PC-9 (cell line): ENCODE results near the gene DIP2C.

Experiments used
- EZH2 ChIP-seq: fragments of 200-600 bp; sonication (generic); IDR thresholded peaks from 2 replicates; pipeline ENCODE4 v1.8.0; 2017; ENCODE audit warnings: antibody characterized with exemption, low read depth
- TF ChIP-seq, protein P1 (sequence below): fragments of 200-600 bp; sonication (generic); conservative IDR thresholded peaks from 2 replicates; pipeline ENCODE4 v1.6.1; 2017; ENCODE audit warnings: mixed run types, antibody characterized with exemption, mild to moderate bottlenecking, moderate library complexity

- TF ChIP-seq, protein P1, sequence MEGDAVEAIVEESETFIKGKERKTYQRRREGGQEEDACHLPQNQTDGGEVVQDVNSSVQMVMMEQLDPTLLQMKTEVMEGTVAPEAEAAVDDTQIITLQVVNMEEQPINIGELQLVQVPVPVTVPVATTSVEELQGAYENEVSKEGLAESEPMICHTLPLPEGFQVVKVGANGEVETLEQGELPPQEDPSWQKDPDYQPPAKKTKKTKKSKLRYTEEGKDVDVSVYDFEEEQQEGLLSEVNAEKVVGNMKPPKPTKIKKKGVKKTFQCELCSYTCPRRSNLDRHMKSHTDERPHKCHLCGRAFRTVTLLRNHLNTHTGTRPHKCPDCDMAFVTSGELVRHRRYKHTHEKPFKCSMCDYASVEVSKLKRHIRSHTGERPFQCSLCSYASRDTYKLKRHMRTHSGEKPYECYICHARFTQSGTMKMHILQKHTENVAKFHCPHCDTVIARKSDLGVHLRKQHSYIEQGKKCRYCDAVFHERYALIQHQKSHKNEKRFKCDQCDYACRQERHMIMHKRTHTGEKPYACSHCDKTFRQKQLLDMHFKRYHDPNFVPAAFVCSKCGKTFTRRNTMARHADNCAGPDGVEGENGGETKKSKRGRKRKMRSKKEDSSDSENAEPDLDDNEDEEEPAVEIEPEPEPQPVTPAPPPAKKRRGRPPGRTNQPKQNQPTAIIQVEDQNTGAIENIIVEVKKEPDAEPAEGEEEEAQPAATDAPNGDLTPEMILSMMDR = no peak
- TF ChIP-seq EZH2 = no peak
Observed at GRCh38 chr10:507355-507699, 182.1 kb downstream of the DIP2C start.
